ENCODE data around the gene RPLP2. TPM values are rescaled to one million over a fixed set of nuclear protein-coding genes. Genes with fewer than 3 reads are reported as not detected.

Gene RPLP2
- 1,150 and 1,247 TPM in 2 replicates for total RNA-seq (2014; rRNA removed; shearing (Covaris generic))

DNA sequence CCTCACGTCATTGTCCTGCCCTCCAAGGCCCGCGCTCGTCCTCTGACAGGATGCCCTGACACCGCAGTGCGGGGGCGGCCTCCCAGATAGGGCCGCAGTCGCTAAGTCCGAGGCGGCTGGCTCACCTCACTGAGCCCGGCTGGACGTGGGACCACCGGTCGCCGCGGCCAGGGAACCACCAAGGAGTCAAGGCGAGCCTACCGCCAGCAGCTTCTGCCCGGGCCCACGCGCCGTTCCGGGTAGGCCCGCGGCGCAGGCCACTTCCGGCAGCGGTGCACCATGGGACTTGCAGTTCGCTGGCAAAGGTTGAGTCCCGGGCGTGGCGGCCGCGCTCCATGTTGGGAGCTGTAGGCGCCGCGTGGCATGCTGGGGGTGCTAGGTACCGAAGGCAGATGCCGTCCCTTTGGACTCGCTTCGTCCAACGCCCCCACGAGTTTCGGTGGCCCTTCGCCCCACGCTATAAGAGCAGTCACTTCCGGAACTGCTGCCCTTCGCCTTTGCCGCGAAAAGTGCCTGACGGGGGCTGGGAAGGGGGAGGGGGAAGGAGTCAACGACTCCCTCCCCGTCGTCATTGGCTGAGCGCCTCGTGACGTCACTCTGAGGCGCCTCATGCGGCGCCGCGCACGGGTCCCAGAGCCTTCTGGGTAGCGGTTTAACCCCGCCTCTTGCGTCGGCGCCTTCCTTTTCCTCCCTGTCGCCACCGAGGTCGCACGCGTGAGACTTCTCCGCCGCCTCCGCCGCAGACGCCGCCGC lies at the start of gene RPLP2:
Gene RPLP2, plus strand, starts transcription at position 681 of the 753 bp plus-strand sequence. CDS start 268 bp downstream, outside the sequence.
- peak within 1 kb of the TSS; percentile 81 for H3K4me3 ChIP-seq
- DNase-seq = peak; percentile 97 to 98

DNA sequence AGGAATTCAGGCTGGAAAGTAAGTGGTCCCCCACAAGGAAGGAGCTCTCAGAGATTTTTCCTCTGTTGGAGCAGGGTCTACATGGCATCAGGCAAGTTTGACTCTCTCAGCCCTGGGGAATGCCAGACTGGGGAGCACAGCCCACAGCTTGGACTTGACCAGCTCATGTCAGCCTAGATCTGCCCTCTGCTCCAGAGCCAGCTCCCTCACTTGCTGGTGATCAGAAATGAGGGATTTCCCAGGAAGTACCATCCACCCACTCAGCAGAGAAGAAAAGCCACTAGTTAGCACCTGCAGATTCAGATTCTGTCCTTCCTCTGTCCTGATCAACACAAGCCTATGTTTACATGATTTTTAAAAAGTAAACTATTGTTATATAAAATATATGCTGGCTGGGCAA lies 49.5 kb upstream of the RPLP2 start:
- H3K27me3 ChIP-seq = no peaks in the 10 kb centered on the region
- peaks cover 45% of the 10 kb centered on the region for H3K36me3 ChIP-seq
- no peak overlapping the region for H3K27ac ChIP-seq
- no peak overlapping the region for H3K4me3 ChIP-seq
- DNase-seq = no peak
- no peaks in the 10 kb centered on the region for H3K4me1 ChIP-seq
- no peaks in the 10 kb centered on the region for H3K9me3 ChIP-seq (replicated peaks)

More for the DNA sequence above, at the start of gene RPLP2:
- no peaks in the 10 kb centered on the region for H3K27me3 ChIP-seq
- no peaks in the 10 kb centered on the region for H3K9me3 ChIP-seq (replicated peaks)
- H3K4me1 ChIP-seq = peaks cover 10% of the 10 kb centered on the region; the same call in 1 of the 2 replicates
- peaks cover 38% of the 10 kb centered on the region for H3K36me3 ChIP-seq
- H3K27ac ChIP-seq = peak within 1 kb of the TSS; percentile 97

DNA sequence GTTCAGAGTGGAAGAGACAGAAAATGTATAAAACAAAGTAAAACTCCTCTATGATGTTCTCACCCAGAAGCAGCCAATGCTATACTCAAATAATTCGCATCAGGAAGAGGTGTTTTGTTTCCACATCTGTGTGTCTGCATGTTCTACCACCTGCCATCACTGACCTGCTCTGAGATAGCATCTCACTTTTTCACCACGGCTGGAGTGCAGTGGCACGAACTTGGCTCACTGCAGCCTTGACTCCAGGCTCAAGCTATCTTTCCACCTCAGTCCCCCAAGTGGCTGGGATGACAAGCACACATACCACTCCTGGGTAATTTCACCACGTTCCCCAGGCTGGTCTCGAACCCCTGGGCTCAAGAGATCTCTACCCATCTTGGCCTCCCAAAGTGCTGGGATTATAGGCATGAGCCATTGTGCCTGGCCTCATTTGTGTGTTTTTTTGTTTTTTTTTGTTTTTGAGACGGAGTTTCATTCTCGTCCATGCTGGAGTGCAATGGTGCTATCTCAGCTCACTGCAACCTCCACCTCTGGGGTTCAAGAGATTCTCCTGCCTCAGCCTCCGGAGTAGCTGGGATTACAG lies 48.1 kb upstream of the RPLP2 start:
- no peak for DNase-seq
- H3K36me3 ChIP-seq = peaks cover 52% of the 10 kb centered on the region

DNA sequence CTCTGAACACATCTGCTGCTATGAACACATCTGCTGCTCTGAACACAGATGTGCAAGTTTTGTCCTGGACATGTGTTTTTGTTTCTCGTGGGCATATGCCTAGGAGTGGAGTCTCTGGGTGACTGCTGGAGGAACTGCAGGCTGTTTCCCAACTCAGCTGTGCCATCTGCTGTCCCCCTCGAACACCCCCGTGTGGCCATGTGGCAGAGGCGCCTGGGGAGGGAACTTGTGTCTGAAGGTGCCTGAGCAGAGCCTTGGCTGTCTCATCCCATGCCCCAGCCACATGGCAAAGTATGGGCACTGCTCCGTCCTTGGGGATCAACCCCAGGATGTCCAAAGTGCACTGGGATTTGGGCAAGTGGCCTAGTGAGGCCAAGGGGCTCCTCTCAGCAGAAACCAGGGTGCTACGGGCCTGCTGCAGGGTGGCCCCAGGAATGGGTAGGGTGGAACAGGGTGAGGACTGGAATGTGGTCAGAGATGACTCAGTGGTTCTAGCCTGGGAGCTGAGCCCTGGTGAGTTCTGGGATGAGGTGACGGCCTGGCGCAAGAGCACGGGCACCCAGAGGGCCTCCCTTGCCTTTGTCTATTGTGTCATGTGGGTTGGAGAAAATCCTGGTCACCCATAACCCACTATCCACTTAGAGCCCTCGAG lies 47.2 kb upstream of the RPLP2 start:
- no peaks in the 10 kb centered on the region for H3K4me1 ChIP-seq
- no peaks in the 10 kb centered on the region for H3K9me3 ChIP-seq (replicated peaks)
- DNase-seq = no peak
- peaks cover 53% of the 10 kb centered on the region for H3K36me3 ChIP-seq
- no peak overlapping the region for H3K27ac ChIP-seq
- no peaks in the 10 kb centered on the region for H3K27me3 ChIP-seq
- H3K4me3 ChIP-seq = no peak overlapping the region

More for the DNA sequence above, 48.1 kb upstream of the RPLP2 start:
- Histone ChIP-seq H3K4me3 (no peak overlapping the region), H3K4me1 (no peaks in the 10 kb centered on the region), H3K27ac (no peak overlapping the region), H3K9me3 (replicated peaks) (no peaks in the 10 kb centered on the region), H3K27me3 (no peaks in the 10 kb centered on the region)

DNA sequence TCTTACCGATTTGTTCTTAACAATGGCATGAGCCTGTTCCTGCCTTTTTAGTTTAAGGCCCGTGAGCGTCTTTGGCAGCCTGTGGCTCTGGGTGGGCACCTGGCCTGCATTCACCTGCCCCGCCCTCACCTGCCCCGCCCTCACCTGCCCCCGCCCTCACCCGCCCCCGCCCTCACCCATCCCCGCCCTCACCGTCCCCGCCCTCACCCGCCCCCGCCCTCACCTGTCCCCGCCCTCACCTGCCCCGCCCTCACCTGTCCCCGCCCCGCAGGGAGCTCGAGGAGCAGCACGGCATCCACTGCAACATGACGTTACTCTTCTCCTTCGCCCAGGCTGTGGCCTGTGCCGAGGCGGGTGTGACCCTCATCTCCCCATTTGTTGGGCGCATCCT lies 46.7 kb upstream of the RPLP2 start:
- DNase-seq = no peak
- Histone ChIP-seq H3K4me1 (no peaks in the 10 kb centered on the region), H3K4me3 (no peak overlapping the region), H3K27ac (no peak overlapping the region), H3K36me3 (peaks cover 53% of the 10 kb centered on the region), H3K9me3 (replicated peaks) (no peaks in the 10 kb centered on the region), H3K27me3 (no peaks in the 10 kb centered on the region)

DNA sequence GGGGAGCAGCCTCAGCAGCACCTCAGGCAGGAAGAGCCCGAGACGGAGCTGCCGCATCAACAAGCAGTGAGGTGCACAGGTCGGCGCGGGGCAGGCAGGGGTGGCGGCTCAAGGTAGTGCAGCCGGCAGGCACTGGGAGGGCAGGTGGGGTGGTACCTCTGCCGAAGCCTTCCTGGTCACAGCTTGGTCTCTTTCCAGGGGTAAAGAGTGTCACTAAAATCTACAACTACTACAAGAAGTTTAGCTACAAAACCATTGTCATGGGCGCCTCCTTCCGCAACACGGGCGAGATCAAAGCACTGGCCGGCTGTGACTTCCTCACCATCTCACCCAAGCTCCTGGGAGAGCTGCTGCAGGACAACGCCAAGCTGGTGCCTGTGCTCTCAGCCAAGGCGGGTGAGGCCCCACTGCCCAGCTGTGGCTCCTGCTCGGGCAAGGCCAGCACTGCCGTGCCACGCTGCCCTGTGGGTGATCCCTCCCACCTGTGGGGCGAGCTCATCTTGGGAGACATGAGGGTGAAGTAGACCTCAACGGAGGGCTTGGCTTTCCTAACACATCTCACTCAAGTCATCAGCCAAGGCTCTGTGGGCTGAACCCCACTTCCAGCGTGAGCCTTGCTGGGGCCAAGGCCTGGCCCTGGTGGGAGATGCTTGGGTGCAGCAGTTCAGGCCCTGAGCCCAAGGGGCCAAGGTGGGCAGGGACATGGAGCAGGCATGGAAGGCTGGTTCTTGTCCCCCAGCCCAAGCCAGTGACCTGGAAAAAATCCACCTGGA lies 46.0 kb upstream of the RPLP2 start:
- H3K36me3 ChIP-seq = peaks cover 53% of the 10 kb centered on the region
- H3K4me3 ChIP-seq = no peak overlapping the region
- no peaks in the 10 kb centered on the region for H3K9me3 ChIP-seq (replicated peaks)
- no peaks in the 10 kb centered on the region for H3K4me1 ChIP-seq
- H3K27ac ChIP-seq = no peak overlapping the region
- no peaks in the 10 kb centered on the region for H3K27me3 ChIP-seq
- no peak for DNase-seq

DNA sequence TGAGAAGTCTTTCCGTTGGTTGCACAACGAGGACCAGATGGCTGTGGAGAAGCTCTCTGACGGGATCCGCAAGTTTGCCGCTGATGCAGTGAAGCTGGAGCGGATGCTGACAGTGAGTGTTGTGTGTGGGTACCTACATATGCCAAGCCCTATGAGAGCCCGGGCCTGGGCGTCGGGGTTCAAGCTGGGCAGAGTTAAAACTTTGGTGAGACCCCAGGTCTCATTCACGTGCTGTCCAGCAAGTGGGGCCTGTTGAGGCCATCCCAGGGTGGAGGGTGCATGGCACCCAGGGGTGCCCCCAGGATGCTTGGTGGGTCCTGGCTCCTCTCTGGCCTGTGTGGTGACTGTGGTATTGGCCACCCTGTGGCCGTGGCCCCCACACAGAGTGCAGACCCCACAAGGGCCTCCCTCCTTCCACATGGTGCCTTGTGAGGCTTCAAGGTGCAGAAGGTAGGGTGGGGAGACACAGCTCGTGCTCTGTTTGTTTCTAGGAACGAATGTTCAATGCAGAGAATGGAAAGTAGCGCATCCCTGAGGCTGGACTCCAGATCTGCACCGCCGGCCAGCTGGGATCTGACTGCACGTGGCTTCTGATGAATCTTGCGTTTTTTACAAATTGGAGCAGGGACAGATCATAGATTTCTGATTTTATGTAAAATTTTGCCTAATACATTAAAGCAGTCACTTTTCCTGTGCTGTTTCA lies 45.3 kb upstream of the RPLP2 start:
- no peaks in the 10 kb centered on the region for H3K9me3 ChIP-seq (replicated peaks)
- no peak overlapping the region for H3K27ac ChIP-seq
- H3K36me3 ChIP-seq = peaks cover 45% of the 10 kb centered on the region
- H3K4me1 ChIP-seq = no peaks in the 10 kb centered on the region
- no peaks in the 10 kb centered on the region for H3K27me3 ChIP-seq
- no peak overlapping the region for H3K4me3 ChIP-seq
- no peak for DNase-seq

DNA sequence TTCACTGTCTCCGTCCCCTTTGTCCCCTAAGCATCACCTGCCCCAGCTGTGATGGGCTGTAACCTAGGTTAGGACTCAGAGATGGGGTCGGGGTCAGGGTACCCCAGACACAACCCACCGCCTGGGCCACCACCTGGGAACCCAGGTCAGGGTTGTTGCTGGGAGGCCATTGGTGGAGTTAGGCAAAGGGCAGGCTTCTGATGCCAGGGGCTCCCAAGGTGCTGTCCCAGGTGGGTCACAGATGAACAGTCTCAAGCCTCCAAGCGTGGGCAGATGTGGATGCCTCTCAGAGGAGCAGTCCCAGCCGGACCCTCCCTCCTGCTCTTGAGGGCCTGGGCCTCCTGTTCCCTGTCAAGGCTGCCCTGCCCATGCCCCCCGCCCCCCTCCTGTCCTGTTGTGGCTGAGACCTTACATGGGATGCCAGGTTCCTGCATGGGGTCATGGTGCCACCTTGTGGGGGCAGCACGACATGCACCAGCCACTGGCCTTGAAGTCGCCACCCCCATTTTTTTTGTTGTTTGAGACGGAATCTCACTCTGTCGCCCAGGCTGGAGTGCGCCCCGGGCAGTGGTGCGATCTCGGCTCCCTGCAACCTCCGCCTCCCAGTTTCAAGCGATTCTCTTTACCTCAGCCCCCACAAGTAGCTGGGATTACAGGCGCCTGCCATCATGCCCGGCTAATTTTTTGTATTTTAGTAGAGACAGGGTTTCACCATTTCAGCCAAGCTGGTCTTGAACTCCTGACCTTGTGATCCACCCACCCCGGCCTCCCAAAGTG lies 44.6 kb upstream of the RPLP2 start:
- Histone ChIP-seq H3K4me3 (no peak overlapping the region), H3K9me3 (replicated peaks) (no peaks in the 10 kb centered on the region), H3K27me3 (no peaks in the 10 kb centered on the region), H3K27ac (no peak overlapping the region), H3K4me1 (no peaks in the 10 kb centered on the region), H3K36me3 (peaks cover 38% of the 10 kb centered on the region)
- DNase-seq = peak; percentile 59 to 61

DNA sequence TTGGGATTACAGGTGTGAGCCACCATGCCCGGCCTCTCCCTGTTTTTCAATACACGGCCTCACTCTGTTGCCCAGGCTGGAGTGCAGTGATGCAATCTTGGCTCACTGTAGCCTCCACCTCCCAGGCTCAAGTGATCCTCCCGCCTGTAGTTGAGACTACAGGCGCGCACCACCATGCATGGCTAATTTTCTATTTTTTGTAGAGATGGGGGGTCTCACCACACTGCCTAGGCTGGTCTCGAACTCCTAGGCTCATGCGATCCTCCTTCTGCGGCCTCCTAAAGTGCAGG lies 44.0 kb upstream of the RPLP2 start:
- peaks cover 35% of the 10 kb centered on the region for H3K36me3 ChIP-seq
- no peaks in the 10 kb centered on the region for H3K4me1 ChIP-seq
- H3K9me3 ChIP-seq (replicated peaks) = no peaks in the 10 kb centered on the region
- H3K27ac ChIP-seq = no peak overlapping the region
- no peak overlapping the region for H3K4me3 ChIP-seq
- no peak for DNase-seq
- no peaks in the 10 kb centered on the region for H3K27me3 ChIP-seq

DNA sequence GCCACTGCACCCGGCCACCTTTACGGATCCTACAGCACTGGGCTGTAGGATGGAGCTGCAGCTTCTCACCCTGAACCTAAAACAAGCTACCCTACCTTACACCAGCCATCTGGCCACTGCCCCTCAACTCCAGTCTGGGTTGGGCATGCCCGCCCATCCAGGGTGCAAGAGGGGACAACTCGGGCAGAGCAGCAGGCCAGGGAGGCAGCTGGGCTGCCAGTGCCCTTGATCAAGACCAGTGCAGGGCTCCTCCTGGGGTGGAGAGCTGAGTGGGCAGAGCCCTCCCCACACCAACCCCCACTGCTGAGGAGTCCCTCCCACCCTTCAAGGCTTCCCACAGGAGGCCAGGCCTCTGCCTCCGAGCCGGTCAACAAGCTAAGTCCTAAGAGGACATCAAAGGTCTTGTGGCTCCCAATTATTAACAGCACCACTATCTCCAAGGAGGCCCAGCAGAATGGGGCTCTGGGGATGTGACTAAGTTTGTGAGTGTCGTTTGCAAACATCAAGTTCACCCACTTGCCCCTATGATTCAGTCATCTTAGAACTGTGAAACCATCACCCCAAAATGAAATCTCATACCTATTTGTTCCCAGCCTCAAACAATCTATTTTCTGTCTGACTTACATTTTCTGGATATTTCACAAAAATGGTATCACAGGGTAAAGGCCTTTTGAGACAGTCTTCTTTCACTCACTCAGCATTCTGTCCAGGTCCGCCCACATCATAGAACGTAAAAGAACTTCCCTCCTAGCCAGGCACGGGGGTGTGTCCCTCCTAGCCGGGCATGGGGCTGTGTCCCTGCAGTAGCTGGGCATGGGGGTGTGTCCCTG lies 43.4 kb upstream of the RPLP2 start:
- no peak for DNase-seq
- H3K27me3 ChIP-seq = no peaks in the 10 kb centered on the region
- H3K4me1 ChIP-seq = no peaks in the 10 kb centered on the region
- no peak overlapping the region for H3K4me3 ChIP-seq
- peaks cover 35% of the 10 kb centered on the region for H3K36me3 ChIP-seq
- H3K9me3 ChIP-seq (replicated peaks) = no peaks in the 10 kb centered on the region
- no peak overlapping the region for H3K27ac ChIP-seq

DNA sequence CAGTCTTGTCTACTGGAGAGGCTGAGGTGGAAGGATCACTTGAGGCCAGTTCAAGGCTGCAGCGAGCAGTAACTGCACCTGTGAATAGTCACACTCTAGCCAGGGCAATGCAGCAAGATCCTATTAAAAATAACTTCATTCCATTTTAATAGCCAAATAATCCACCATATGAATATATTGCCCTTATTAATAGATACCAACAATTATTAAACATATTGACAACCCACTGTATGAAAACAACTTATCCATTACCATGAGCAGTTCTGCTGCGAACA lies 42.9 kb upstream of the RPLP2 start:
- Histone ChIP-seq H3K9me3 (replicated peaks) (no peaks in the 10 kb centered on the region), H3K4me1 (no peaks in the 10 kb centered on the region), H3K27me3 (no peaks in the 10 kb centered on the region), H3K36me3 (peaks cover 37% of the 10 kb centered on the region), H3K27ac (no peak overlapping the region), H3K4me3 (no peak overlapping the region)
- no peak for DNase-seq

DNA sequence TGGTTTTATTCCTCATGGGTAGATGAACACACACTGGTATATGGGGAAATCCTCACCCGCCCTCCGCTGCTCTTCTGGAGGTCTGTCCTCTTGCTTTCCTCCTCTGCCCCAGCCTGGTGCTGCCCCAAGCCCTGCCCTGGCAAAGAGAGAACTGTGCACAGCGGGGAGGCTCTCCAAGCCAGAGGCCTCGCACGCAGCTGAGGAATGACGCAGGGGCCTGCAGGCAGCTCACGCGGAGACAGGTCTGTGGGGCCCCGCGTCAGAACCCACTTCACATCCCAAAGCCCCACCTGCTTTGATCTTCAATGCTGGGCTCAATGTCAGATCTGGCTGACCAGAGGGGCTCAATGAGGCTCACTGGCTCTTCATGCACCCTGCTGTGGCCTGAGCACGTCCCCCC lies 42.5 kb upstream of the RPLP2 start:
- Histone ChIP-seq H3K27ac (no peak overlapping the region), H3K36me3 (peaks cover 38% of the 10 kb centered on the region), H3K4me1 (no peaks in the 10 kb centered on the region), H3K27me3 (no peaks in the 10 kb centered on the region), H3K9me3 (replicated peaks) (no peaks in the 10 kb centered on the region), H3K4me3 (no peak overlapping the region)
- DNase-seq = no peak

DNA sequence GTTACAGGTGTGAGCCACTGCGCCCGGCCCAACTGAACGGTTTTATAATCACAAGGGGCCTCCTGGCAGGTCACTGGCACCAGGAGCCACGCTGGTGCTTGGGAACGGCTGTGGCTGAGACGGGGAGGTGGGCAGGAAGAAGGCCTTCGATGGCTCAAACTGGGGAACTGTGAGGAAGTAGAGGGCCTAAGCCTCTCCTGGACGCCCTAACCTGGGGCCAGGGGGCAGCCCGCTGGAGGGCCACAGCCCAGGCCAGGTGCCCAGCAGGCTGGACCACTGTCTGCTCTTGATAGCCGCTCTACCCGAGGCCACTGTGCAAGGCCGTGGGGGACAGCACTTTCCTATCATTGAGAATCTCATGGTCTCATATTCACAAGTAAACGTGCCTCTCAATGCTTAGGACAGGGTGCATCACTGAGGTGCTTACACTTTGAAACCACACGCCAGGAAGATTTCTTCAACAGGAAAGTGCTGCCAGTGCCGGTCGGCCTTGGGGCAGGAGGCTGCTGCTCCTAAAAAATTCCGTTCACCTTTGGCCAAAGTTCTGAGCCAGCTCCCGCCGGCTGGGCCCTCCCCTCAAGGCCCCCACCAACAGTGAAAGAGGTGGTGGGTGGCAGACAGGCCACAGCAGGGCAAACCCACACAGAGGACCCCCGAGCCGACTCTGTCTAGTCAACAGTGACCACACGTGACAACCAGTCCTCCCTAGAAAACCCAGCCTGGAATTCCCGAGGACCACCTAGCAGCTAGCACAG lies 39.7 kb upstream of the RPLP2 start:
- H3K36me3 ChIP-seq = peaks cover 29% of the 10 kb centered on the region
- H3K4me1 ChIP-seq = peaks cover 13% of the 10 kb centered on the region; the same call in 1 of the 2 replicates
- H3K27ac ChIP-seq = no peak overlapping the region
- no peaks in the 10 kb centered on the region for H3K9me3 ChIP-seq (replicated peaks)
- H3K27me3 ChIP-seq = no peaks in the 10 kb centered on the region
- no peak for DNase-seq
- H3K4me3 ChIP-seq = no peak overlapping the region
